CD8-positive, alpha-beta memory T cell (primary cell): Measurements from ENCODE around the gene MRPS18A. TPM values are rescaled to one million over a fixed set of nuclear protein-coding genes. Genes with fewer than 3 reads are reported as not detected.

Experiments used
- CTCF ChIA-PET: fragments of 350-600 bp; sonication (Branson Sonifier 250); formaldehyde crosslinking; loops from one replicate; lab custom pipeline; 2021; ENCODE audit warnings: antibody characterized with exemption; lab: Charles Lee
- POLR2A ChIA-PET: fragments of 350-600 bp; sonication (Branson Sonifier 250); formaldehyde crosslinking; loops from one replicate; lab custom pipeline; 2021; ENCODE audit warnings: antibody characterized with exemption; lab: Charles Lee
- DNase-seq, 5 donors: peaks; one replicate each; pipeline versions ENCODE4 v3.0.0 to v3.0.0-alpha.2; 2020 to 2022; ENCODE audit warnings: mixed read lengths in 1 of 5
- H3K27ac ChIP-seq: one replicate; pipeline ENCODE4 v1.7.0; 2013; ENCODE audit warnings: low read depth, mild to moderate bottlenecking, low read length, moderate library complexity
- H3K27me3 ChIP-seq: 2 replicates; pipeline ENCODE4 v1.7.0; 2013; ENCODE audit warnings: low read length, mild to moderate bottlenecking; ENCODE audit not compliant: insufficient read depth, poor library complexity, severe bottlenecking
- H3K36me3 ChIP-seq: 2 replicates; pipeline ENCODE4 v1.7.0; 2013; ENCODE audit warnings: mild to moderate bottlenecking, low read length, moderate library complexity; ENCODE audit not compliant: insufficient read depth
- H3K4me1 ChIP-seq: 2 replicates; pipeline ENCODE4 v1.7.0; 2013; ENCODE audit warnings: mild to moderate bottlenecking, low read length, moderate library complexity; ENCODE audit not compliant: insufficient read depth
- H3K4me3 ChIP-seq: 2 replicates; pipeline ENCODE4 v1.7.0; 2013; ENCODE audit warnings: mild to moderate bottlenecking, low read length
- H3K9me3 ChIP-seq: 2 replicates; pipeline ENCODE4 v1.7.0; 2013; ENCODE audit warnings: mild to moderate bottlenecking, low read length
- H3K27ac Mint-ChIP-seq, 8 donors: one replicate each; pipeline ENCODE4 v1.8.0; 2020 to 2021; ENCODE audit warnings: mixed read lengths in 8 of 8, mild to moderate bottlenecking in 6 of 8, inconsistent platforms in 3 of 8, moderate library complexity in 3 of 8
- H3K27me3 Mint-ChIP-seq, 2 donors: one replicate each; pipeline ENCODE4 v1.8.0; 2020 to 2021; ENCODE audit warnings: mixed read lengths in 2 of 2, mild to moderate bottlenecking in 1 of 2, moderate library complexity in 1 of 2
- H3K36me3 Mint-ChIP-seq, 3 donors: one replicate each; pipeline ENCODE4 v1.8.0; 2020 to 2021; ENCODE audit warnings: mixed read lengths in 3 of 3, inconsistent platforms in 1 of 3, mild to moderate bottlenecking in 1 of 3
- H3K4me1 Mint-ChIP-seq, 3 donors: one replicate each; pipeline ENCODE4 v1.8.0; 2020 to 2021; ENCODE audit warnings: mixed read lengths in 3 of 3, inconsistent platforms in 1 of 3, mild to moderate bottlenecking in 1 of 3
- H3K4me3 Mint-ChIP-seq, 7 donors: one replicate each; pipeline ENCODE4 v1.8.0; 2020 to 2021; ENCODE audit warnings: mixed read lengths in 7 of 7, mild to moderate bottlenecking in 6 of 7, moderate library complexity in 4 of 7, inconsistent platforms in 2 of 7
- H3K9me3 Mint-ChIP-seq, 5 donors: one replicate each; pipeline ENCODE4 v1.8.0; 2020 to 2022; ENCODE audit warnings: mixed read lengths in 5 of 5, mild to moderate bottlenecking in 3 of 5, moderate library complexity in 2 of 5, inconsistent platforms in 1 of 5
- polyA plus RNA-seq: library from polyadenylated mRNA; unstranded; fragments of 300-500 nt; fragmentation: Illumina TruSeq; gene quantifications from one replicate; pipeline ENCODE4 v1.2.3, GENCODE V29; 2021
- total RNA-seq, 2 experiments: library from RNA; stranded (reverse); gene quantifications; one replicate each; pipeline ENCODE4 v1.2.3, GENCODE V29; 2021

Gene MRPS18A
- total and polyA plus RNA-seq, 3 experiments from 2014 or later, result 60.4 to 65.2 (median 60.6) TPM

GRCh38 chr6:43715056-43715788 is 27.6 kb upstream of the MRPS18A start:
- Mint-ChIP-seq H3K27ac (no peak overlapping the region), H3K4me1 (no peaks in the 10 kb centered on the region), H3K9me3 (no peaks in the 10 kb centered on the region), H3K36me3 (no peaks in the 10 kb centered on the region), H3K27me3 (peaks cover 14 to 40% of the 10 kb centered on the region in 2 donors), H3K4me3 (no peak overlapping the region)
- no peak overlapping the region for H3K4me3 ChIP-seq
- no peaks in the 10 kb centered on the region for H3K36me3 ChIP-seq
- H3K27ac ChIP-seq, result no peak overlapping the region
- no peak for DNase-seq
- ChIA-PET CTCF (interaction anchor here (1.9 kb wide), 1 partner anchor 359 kb away, joined by 5 read pairs; no protein-coding TSS in a partner anchor), POLR2A (no interaction called here)
- H3K9me3 ChIP-seq, result no peaks in the 10 kb centered on the region
- H3K4me1 ChIP-seq, result no peaks in the 10 kb centered on the region
- no peaks in the 10 kb centered on the region for H3K27me3 ChIP-seq

DNA sequence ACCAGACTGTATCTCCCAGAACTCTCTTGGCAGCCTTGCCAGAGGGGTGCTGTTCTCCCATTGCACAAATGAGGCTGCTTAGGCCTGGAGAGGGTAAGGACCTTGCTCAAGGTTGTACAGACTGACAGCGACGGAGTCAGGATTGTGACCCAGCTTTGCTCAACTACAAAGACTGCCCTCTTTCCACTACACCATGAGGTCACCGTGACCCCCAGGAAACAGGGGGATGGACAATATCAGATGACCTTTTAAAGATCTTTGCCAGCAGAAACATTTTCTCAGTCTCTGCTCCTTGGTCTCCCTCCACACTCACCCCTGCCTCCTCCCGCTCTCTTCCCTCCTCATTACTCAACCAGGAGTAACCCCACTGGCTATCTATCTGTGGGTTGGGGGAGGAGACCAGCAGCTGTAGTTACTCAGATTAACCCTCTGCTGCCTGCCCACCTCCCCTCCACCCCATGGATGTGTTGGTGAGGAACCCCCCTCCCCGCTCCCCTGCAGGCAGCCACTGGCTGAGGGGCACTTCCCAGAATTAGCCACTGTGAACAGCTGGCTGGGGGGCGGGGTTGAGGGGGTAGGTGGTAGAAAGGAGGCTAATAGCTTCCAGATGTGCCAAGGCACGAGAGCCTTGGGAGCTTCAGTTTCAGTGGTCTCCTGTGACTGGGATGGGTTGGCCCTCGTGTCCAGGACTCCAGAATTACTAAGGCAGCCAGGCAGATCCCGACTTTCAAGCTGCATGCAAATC is 26.9 kb upstream of the MRPS18A start:
- Histone ChIP-seq H3K9me3 (no peaks in the 10 kb centered on the region), H3K36me3 (no peaks in the 10 kb centered on the region), H3K4me3 (no peak overlapping the region), H3K27me3 (no peaks in the 10 kb centered on the region), H3K27ac (no peak overlapping the region), H3K4me1 (no peaks in the 10 kb centered on the region)
- Mint-ChIP-seq H3K27ac (no peak overlapping the region), H3K4me3 (no peak overlapping the region), H3K36me3 (no peaks in the 10 kb centered on the region), H3K27me3 (peaks cover 17 to 43% of the 10 kb centered on the region in 2 donors), H3K9me3 (no peaks in the 10 kb centered on the region), H3K4me1 (no peaks in the 10 kb centered on the region)
- no peak for DNase-seq
- POLR2A ChIA-PET, result no interaction called here
- CTCF ChIA-PET, result interaction anchor here (1.9 kb wide), 1 partner anchor 360 kb away, joined by 5 read pairs; no protein-coding TSS in a partner anchor

- no peaks in the 10 kb centered on the region for H3K36me3 ChIP-seq
- peaks cover 21 to 49% of the 10 kb centered on the region in 2 donors for H3K27me3 Mint-ChIP-seq
- no peak for DNase-seq
- no peaks in the 10 kb centered on the region for H3K4me1 ChIP-seq
- H3K27ac ChIP-seq, result no peak overlapping the region
- no peak overlapping the region for H3K4me3 Mint-ChIP-seq
- H3K9me3 Mint-ChIP-seq, result no peaks in the 10 kb centered on the region
- no peaks in the 10 kb centered on the region for H3K27me3 ChIP-seq
- ChIA-PET POLR2A (interaction anchor here (0.6 kb wide), 1 partner anchor 34 kb away, joined by 3 read pairs; no protein-coding TSS in a partner anchor), CTCF (no interaction called here)
- no peaks in the 10 kb centered on the region for H3K36me3 Mint-ChIP-seq
- H3K27ac Mint-ChIP-seq, result no peak overlapping the region
- H3K4me3 ChIP-seq, result no peak overlapping the region
- H3K4me1 Mint-ChIP-seq, result no peaks in the 10 kb centered on the region
- H3K9me3 ChIP-seq, result no peaks in the 10 kb centered on the region
Measured at GRCh38 chr6:43713643-43714310, 26.2 kb upstream of the MRPS18A start.

GRCh38 chr6:43712579-43712978 is 25.0 kb upstream of the MRPS18A start:
- no peak overlapping the region for H3K27ac ChIP-seq
- H3K27me3 ChIP-seq, result no peaks in the 10 kb centered on the region
- H3K36me3 Mint-ChIP-seq, result no peaks in the 10 kb centered on the region
- no peaks in the 10 kb centered on the region for H3K9me3 Mint-ChIP-seq
- ChIA-PET CTCF (no interaction called here), POLR2A (interaction anchor here (0.6 kb wide), 1 partner anchor 1926 kb away, joined by 3 read pairs; no protein-coding TSS in a partner anchor)
- H3K36me3 ChIP-seq, result no peaks in the 10 kb centered on the region
- H3K9me3 ChIP-seq, result no peaks in the 10 kb centered on the region
- H3K4me3 Mint-ChIP-seq, result no peak overlapping the region
- no peaks in the 10 kb centered on the region for H3K4me1 ChIP-seq
- no peak for DNase-seq
- peaks cover 20 to 44% of the 10 kb centered on the region in 2 donors for H3K27me3 Mint-ChIP-seq
- H3K4me3 ChIP-seq, result no peak overlapping the region
- no peaks in the 10 kb centered on the region for H3K4me1 Mint-ChIP-seq
- H3K27ac Mint-ChIP-seq, result no peak overlapping the region

GRCh38 chr6:43710576-43710975 is 23.0 kb upstream of the MRPS18A start:
- no peaks in the 10 kb centered on the region for H3K27me3 ChIP-seq
- Mint-ChIP-seq H3K9me3 (no peaks in the 10 kb centered on the region), H3K4me1 (peaks cover 0 to 3% (median 0%) of the 10 kb centered on the region in 3 donors), H3K27me3 (peaks cover 18 to 56% of the 10 kb centered on the region in 2 donors), H3K36me3 (no peaks in the 10 kb centered on the region), H3K27ac (no peak overlapping the region), H3K4me3 (no peak overlapping the region)
- H3K4me3 ChIP-seq, result no peak overlapping the region
- H3K27ac ChIP-seq, result no peak overlapping the region
- ChIA-PET CTCF (no interaction called here), POLR2A (no interaction called here)
- no peak for DNase-seq
- no peaks in the 10 kb centered on the region for H3K9me3 ChIP-seq
- H3K4me1 ChIP-seq, result no peaks in the 10 kb centered on the region
- no peaks in the 10 kb centered on the region for H3K36me3 ChIP-seq

GRCh38 chr6:43709654-43710303 is 22.2 kb upstream of the MRPS18A start:
- no peak overlapping the region for H3K4me3 Mint-ChIP-seq
- Histone ChIP-seq H3K4me3 (no peak overlapping the region), H3K27ac (no peak overlapping the region), H3K27me3 (no peaks in the 10 kb centered on the region), H3K36me3 (no peaks in the 10 kb centered on the region), H3K9me3 (no peaks in the 10 kb centered on the region), H3K4me1 (no peaks in the 10 kb centered on the region)
- H3K9me3 Mint-ChIP-seq, result no peaks in the 10 kb centered on the region
- peaks cover 18 to 57% of the 10 kb centered on the region in 2 donors for H3K27me3 Mint-ChIP-seq
- H3K27ac Mint-ChIP-seq, result no peak overlapping the region
- no peaks in the 10 kb centered on the region for H3K36me3 Mint-ChIP-seq
- CTCF ChIA-PET, result interaction anchor here (0.7 kb wide), 1 partner anchor 17 kb away, joined by 3 read pairs; no protein-coding TSS in a partner anchor
- POLR2A ChIA-PET, result no interaction called here
- peaks cover 0 to 3% (median 0%) of the 10 kb centered on the region in 3 donors for H3K4me1 Mint-ChIP-seq
- no peak for DNase-seq

- CTCF ChIA-PET, result interaction anchor here (0.7 kb wide), 1 partner anchor 18 kb away, joined by 3 read pairs; no protein-coding TSS in a partner anchor
- no peak overlapping the region for H3K27ac ChIP-seq
- no peaks in the 10 kb centered on the region for H3K9me3 ChIP-seq
- Mint-ChIP-seq H3K9me3 (no peaks in the 10 kb centered on the region), H3K4me1 (peaks cover 0 to 3% (median 0%) of the 10 kb centered on the region in 3 donors), H3K27me3 (peaks cover 18 to 59% of the 10 kb centered on the region in 2 donors), H3K4me3 (peak overlapping the region in 1 of 7 donors; percentile 14), H3K27ac (no peak overlapping the region), H3K36me3 (no peaks in the 10 kb centered on the region)
- no peak overlapping the region for H3K4me3 ChIP-seq
- POLR2A ChIA-PET, result no interaction called here
- H3K36me3 ChIP-seq, result no peaks in the 10 kb centered on the region
- no peaks in the 10 kb centered on the region for H3K27me3 ChIP-seq
- no peak for DNase-seq
- H3K4me1 ChIP-seq, result no peaks in the 10 kb centered on the region
Measured at GRCh38 chr6:43708860-43709653, 21.5 kb upstream of the MRPS18A start.
